ENCODE data around the gene ADGRG6. TPM values are rescaled to one million over a fixed set of nuclear protein-coding genes. Genes with fewer than 3 reads are reported as not detected.

ADGRG6 gene
- total and polyA plus RNA-seq, 9 of the 15 experiments (the other 6 are each of a cell fraction or from before 2014, with no cell fraction given) = under 0.01 to 0.11 (median 0.05) TPM; not detected in 5

DNA sequence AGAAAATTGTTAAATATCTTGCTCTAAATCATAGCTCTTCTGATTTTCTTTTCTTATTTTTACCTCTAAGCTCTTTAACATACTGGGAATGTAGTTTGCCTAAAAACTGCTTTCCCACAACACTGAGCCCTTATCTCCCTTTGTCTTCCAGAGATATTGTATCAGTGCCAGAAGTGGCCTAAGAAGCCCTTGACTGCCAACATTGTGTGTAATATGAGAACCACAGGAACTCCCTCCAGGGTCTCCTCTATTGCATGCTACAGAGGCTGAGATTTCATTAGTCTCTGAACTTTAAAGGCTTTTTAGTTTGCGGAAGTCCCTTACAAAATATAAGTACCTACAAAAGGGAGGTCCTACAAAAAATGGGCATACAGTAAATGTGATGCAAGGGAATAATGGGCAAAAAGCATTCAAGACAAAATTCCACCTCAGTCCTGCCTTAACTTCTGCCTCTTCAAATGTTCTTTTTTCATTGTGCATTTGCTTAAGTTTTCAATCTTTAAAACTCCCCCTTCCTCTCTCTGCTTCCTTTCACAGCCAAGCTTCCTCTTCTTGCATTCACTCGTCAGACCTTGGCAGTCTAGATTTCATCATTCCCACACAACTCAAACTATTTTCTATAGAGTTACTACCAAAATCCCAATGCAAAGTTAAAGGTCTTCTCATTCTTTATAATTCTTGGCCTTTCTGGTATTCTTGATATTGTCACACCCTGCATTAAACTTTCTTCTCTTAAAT, 76.5 kb downstream of the ADGRG6 start:
- in situ Hi-C loops (cut with MboI) = no loop called here
- Histone ChIP-seq H2AFZ (ENCODE audit: low read depth, low read length) (no peak overlapping the region), H3K9me3 (replicated peaks; ENCODE audit: control insufficient read depth, insufficient read depth, low read depth, low read length) (no peaks in the 10 kb centered on the region), H3K9me1 (ENCODE audit: control insufficient read depth, insufficient read depth, low read length) (no peaks in the 10 kb centered on the region), H3K36me3 (ENCODE audit: control insufficient read depth, insufficient read depth, low read length) (no peaks in the 10 kb centered on the region), H3K4me3 (no peak overlapping the region), H4K20me1 (replicated peaks; ENCODE audit: control insufficient read depth, insufficient read depth, low read length) (no peaks in the 10 kb centered on the region), H3K79me2 (ENCODE audit: control insufficient read depth, insufficient read depth, low read length) (no peaks in the 10 kb centered on the region), H3K4me2 (ENCODE audit: insufficient read depth, low read length) (no peak overlapping the region), H3K27ac (ENCODE audit: extremely low read depth, low read depth, low read length) (no peak overlapping the region), H3K27me3 (ENCODE audit: control insufficient read depth in 2 of 2, insufficient read depth in 2 of 2, low read length in 2 of 2) (no peaks in the 10 kb centered on the region), H3K4me1 (replicated peaks in 1 of 2; ENCODE audit: control insufficient read depth in 2 of 2, insufficient read depth in 2 of 2, low read length in 2 of 2) (no peaks in the 10 kb centered on the region; a peak in 1 of 5 replicates), H3K9ac (ENCODE audit: insufficient read depth in 1 of 2, low read depth in 2 of 2, low read length in 2 of 2) (no peak overlapping the region)
- 0% methylated on average over 2 of the region's 2 CpGs for WGBS (ENCODE audit: insufficient coverage, low coverage, missing lambda C conversion rate)
- peak; percentile 41; the same call in 1 of the 2 replicates for TF ChIP-seq SOX6 (IDR thresholded peaks at IDR 0.05)
- no peak for TF ChIP-seq TAL1 (IDR thresholded peaks at IDR 0.05)
- TF ChIP-seq, protein P1, sequence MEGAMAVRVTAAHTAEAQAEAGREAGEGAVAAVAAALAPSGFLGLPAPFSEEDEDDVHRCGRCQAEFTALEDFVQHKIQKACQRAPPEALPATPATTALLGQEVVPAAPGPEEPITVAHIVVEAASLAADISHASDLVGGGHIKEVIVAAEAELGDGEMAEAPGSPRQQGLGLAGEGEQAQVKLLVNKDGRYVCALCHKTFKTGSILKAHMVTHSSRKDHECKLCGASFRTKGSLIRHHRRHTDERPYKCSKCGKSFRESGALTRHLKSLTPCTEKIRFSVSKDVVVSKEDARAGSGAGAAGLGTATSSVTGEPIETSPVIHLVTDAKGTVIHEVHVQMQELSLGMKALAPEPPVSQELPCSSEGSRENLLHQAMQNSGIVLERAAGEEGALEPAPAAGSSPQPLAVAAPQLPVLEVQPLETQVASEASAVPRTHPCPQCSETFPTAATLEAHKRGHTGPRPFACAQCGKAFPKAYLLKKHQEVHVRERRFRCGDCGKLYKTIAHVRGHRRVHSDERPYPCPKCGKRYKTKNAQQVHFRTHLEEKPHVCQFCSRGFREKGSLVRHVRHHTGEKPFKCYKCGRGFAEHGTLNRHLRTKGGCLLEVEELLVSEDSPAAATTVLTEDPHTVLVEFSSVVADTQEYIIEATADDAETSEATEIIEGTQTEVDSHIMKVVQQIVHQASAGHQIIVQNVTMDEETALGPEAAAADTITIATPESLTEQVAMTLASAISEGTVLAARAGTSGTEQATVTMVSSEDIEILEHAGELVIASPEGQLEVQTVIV (CRISPR knock-in tag; IDR thresholded peaks at IDR 0.05; ENCODE audit: borderline replicate concordance) = no peak
- intact Hi-C loops (cut with micrococcal nuclease) = no loop called here
- BruUV-seq (replicated peaks) = no TSS peak
- no peak for ATAC-seq
- FAIRE-seq = no peak
- no peak for DNase-seq (ENCODE audit: extremely low read depth in 1 of 4, low spot score in 3 of 4)
- CTCF ChIA-PET (ENCODE audit: low intra/inter-chr PET ratio) = interaction anchor here (1.3 kb wide), 1 partner anchor 10 kb away, joined by 4 read pairs; no protein-coding TSS in a partner anchor
- POLR2A ChIA-PET = no interaction called here
